ENCODE results near the gene ACOT7.
"Not testable (repeated sequence)": the region's sequence is repeated elsewhere in the genome, so short reads cannot be mapped to it uniquely, and the experiment has no call there.

Gene ACOT7, protein sequence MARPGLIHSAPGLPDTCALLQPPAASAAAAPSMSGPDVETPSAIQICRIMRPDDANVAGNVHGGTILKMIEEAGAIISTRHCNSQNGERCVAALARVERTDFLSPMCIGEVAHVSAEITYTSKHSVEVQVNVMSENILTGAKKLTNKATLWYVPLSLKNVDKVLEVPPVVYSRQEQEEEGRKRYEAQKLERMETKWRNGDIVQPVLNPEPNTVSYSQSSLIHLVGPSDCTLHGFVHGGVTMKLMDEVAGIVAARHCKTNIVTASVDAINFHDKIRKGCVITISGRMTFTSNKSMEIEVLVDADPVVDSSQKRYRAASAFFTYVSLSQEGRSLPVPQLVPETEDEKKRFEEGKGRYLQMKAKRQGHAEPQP

GRCh38 chr1:6393400-6394187 lies at the start of gene ACOT7:
TSS of gene ACOT7 (minus strand) at chr1:6393767. CDS start at chr1:6393399, 368 bp downstream.
- peak within 1 kb of the TSS; percentile 81 for H3K9ac ChIP-seq (ENCODE audit: low read depth, low read length)
- H3K4me1 ChIP-seq (ENCODE audit: insufficient read depth, low read length), result peaks cover 10% of the 10 kb centered on the region

GRCh38 chr1:6441586-6441985 lies 48.0 kb upstream of the ACOT7 start:
- Histone ChIP-seq H3K4me3 (ENCODE audit: low read length) (no peak overlapping the region), H3K27me3 (ENCODE audit: insufficient read depth, low read length) (peaks cover 35% of the 10 kb centered on the region)

More at GRCh38 chr1:6393400-6394187, at the start of gene ACOT7:
- peaks cover 7% of the 10 kb centered on the region; the same call in 1 of the 2 replicates for H3K27me3 ChIP-seq (ENCODE audit: insufficient read depth, low read length)
- H3K9me3 ChIP-seq (ENCODE audit: insufficient read depth, low read depth, low read length), result no peaks in the 10 kb centered on the region
- H3K4me3 ChIP-seq (ENCODE audit: low read length), result peak within 1 kb of the TSS; percentile 78
- H3K27ac ChIP-seq (ENCODE audit: low read length), result no peak within 1 kb of the TSS
- H3K36me3 ChIP-seq (ENCODE audit: insufficient read depth, low read depth, low read length), result no peaks in the 10 kb centered on the region

DNA sequence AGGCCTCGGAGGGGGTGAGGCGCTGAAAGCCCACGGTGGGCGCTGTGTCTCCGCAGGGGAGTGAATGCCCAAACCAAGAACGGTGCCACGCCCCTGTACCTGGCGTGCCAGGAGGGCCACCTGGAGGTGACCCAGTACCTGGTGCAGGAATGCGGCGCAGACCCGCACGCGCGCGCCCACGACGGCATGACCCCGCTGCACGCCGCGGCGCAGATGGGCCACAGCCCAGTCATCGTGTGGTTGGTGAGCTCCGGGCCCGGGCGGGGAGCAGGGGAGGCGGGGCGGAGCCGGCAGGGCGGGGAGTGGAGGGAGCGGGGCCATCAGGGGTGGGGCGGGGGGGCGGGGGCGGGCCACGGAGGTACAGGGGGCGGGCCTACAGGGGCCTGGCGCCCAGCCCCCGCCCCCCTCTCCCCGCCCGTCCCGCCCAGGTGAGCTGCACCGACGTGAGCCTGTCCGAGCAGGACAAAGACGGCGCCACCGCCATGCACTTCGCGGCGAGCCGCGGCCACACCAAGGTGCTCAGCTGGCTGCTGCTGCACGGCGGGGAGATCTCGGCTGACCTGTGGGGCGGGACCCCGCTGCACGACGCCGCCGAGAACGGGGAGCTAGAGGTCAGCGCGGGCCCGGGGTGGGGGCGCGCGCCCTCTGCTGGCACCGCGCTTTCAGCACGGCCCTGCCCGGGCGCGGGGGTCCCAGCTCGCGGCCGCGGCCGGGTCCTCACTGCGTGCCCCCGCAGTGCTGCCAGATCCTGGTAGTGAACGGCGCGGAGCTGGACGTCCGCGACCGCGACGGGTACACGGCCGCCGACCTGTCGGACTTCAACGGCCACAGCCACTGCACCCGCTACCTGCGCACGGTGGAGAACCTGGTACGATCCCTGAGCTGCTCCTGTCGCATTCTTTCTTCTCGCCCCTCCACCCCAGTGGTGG lies 46.9 kb upstream of the ACOT7 start:
- Histone ChIP-seq H3K27ac (ENCODE audit: low read length) (no peak overlapping the region), H3K9ac (ENCODE audit: low read depth, low read length) (no peak overlapping the region), H3K4me1 (ENCODE audit: insufficient read depth, low read length) (no peaks in the 10 kb centered on the region), H3K27me3 (ENCODE audit: insufficient read depth, low read length) (peaks cover 33% of the 10 kb centered on the region), H3K9me3 (ENCODE audit: insufficient read depth, low read depth, low read length) (no peaks in the 10 kb centered on the region), H3K4me3 (ENCODE audit: low read length) (peak overlapping the region; percentile 46; the same call in 1 of the 2 replicates), H3K36me3 (ENCODE audit: insufficient read depth, low read depth, low read length) (no peaks in the 10 kb centered on the region)

More at GRCh38 chr1:6441586-6441985, 48.0 kb upstream of the ACOT7 start:
- Histone ChIP-seq H3K36me3 (ENCODE audit: insufficient read depth, low read depth, low read length) (no peaks in the 10 kb centered on the region), H3K4me1 (ENCODE audit: insufficient read depth, low read length) (peaks cover 1% of the 10 kb centered on the region; the same call in 1 of the 2 replicates), H3K27ac (ENCODE audit: low read length) (no peak overlapping the region), H3K9ac (ENCODE audit: low read depth, low read length) (no peak overlapping the region), H3K9me3 (ENCODE audit: insufficient read depth, low read depth, low read length) (no peaks in the 10 kb centered on the region)

DNA sequence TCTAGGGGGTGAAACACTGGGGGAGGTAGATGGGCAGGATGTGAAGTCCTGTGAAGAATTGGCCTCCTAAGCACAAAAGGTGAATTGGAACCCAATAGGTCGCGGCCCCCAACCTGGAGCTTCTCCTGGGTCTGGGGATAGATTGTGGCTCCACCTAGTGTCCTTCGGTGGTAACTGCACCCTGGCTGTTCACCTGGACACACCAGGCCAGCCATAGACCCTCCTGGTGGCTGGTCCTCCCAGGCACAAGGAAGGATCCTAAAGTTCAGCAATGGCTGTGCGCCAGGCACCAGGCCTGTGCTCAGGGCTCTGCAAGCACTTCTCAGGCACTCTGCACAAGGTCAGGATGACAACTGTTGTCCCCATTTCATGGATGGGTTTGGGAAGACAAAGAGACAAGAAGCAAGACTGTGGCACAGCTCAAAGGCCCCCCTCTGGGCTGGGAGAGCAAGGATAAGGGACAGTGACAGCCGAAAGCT lies 44.5 kb upstream of the ACOT7 start:
- H3K9ac ChIP-seq (ENCODE audit: low read depth, low read length), result no peak overlapping the region
- no peaks in the 10 kb centered on the region for H3K36me3 ChIP-seq (ENCODE audit: insufficient read depth, low read depth, low read length)
- no peak overlapping the region for H3K27ac ChIP-seq (ENCODE audit: low read length)
- no peaks in the 10 kb centered on the region for H3K4me1 ChIP-seq (ENCODE audit: insufficient read depth, low read length)
- H3K4me3 ChIP-seq (ENCODE audit: low read length), result no peak overlapping the region
- no peaks in the 10 kb centered on the region for H3K9me3 ChIP-seq (ENCODE audit: insufficient read depth, low read depth, low read length)
- H3K27me3 ChIP-seq (ENCODE audit: insufficient read depth, low read length), result peaks cover 33% of the 10 kb centered on the region

GRCh38 chr1:6437012-6437700 lies 43.6 kb upstream of the ACOT7 start:
- not testable (repeated sequence) for H3K9ac ChIP-seq (ENCODE audit: low read depth, low read length); H3K9me3 ChIP-seq (ENCODE audit: insufficient read depth, low read depth, low read length); H3K27ac ChIP-seq (ENCODE audit: low read length); H3K36me3 ChIP-seq (ENCODE audit: insufficient read depth, low read depth, low read length); H3K4me1 ChIP-seq (ENCODE audit: insufficient read depth, low read length); H3K4me3 ChIP-seq (ENCODE audit: low read length)
- peaks cover 33% of the 10 kb centered on the region for H3K27me3 ChIP-seq (ENCODE audit: insufficient read depth, low read length)

DNA sequence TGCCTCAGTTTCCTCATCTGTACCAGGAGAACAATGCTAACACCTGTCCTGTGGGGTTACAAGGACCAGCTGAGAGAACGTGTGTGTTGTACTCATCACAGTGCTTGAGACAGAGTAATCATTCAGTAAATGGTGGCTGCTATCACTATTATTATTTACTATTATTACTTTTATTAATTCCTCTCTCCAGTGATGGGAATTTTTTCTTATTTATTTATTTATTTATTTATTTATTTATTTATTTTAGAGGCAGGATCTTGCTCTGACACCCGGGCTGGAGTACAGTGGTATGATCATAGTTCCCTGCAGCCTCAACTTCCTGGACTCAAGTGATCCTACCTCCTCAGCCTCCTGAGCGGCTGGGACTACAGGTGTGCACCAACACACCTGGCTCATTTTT lies 42.7 kb upstream of the ACOT7 start:
- H3K27ac ChIP-seq (ENCODE audit: low read length); H3K9ac ChIP-seq (ENCODE audit: low read depth, low read length); H3K4me3 ChIP-seq (ENCODE audit: low read length); H3K4me1 ChIP-seq (ENCODE audit: insufficient read depth, low read length); H3K9me3 ChIP-seq (ENCODE audit: insufficient read depth, low read depth, low read length); H3K36me3 ChIP-seq (ENCODE audit: insufficient read depth, low read depth, low read length): not testable (repeated sequence)
- H3K27me3 ChIP-seq (ENCODE audit: insufficient read depth, low read length), result peaks cover 25% of the 10 kb centered on the region

DNA sequence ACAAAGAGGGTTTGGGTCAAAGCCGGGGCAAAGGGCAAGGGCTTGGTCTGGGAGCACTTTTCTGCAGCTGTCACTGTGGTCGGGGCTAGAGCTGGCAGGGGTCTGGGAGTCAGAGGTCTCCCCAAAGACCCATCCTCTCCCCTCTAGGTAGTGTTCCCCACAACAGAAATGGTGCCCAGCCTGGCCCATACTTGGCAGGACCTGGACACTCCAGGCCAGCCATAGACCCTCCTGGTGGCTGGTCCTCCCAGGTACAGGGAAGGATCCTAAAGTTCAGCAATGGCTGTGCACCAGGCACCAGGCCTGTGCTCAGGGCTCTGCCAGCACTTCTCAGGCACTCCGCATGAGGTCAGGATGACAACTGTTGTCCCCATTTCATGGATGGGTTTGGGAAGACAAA lies 42.0 kb upstream of the ACOT7 start:
- no peak overlapping the region for H3K9ac ChIP-seq (ENCODE audit: low read depth, low read length)
- peaks cover 25% of the 10 kb centered on the region for H3K27me3 ChIP-seq (ENCODE audit: insufficient read depth, low read length)
- H3K27ac ChIP-seq (ENCODE audit: low read length), result no peak overlapping the region
- H3K4me1 ChIP-seq (ENCODE audit: insufficient read depth, low read length), result no peaks in the 10 kb centered on the region
- H3K4me3 ChIP-seq (ENCODE audit: low read length), result no peak overlapping the region
- no peaks in the 10 kb centered on the region for H3K9me3 ChIP-seq (ENCODE audit: insufficient read depth, low read depth, low read length)
- H3K36me3 ChIP-seq (ENCODE audit: insufficient read depth, low read depth, low read length), result no peaks in the 10 kb centered on the region

- H3K9me3 ChIP-seq (ENCODE audit: insufficient read depth, low read depth, low read length), result no peaks in the 10 kb centered on the region
- H3K27ac ChIP-seq (ENCODE audit: low read length), result no peak overlapping the region
- H3K36me3 ChIP-seq (ENCODE audit: insufficient read depth, low read depth, low read length), result no peaks in the 10 kb centered on the region
- H3K4me3 ChIP-seq (ENCODE audit: low read length), result no peak overlapping the region
- no peak overlapping the region for H3K9ac ChIP-seq (ENCODE audit: low read depth, low read length)
- peaks cover 2% of the 10 kb centered on the region; the same call in 1 of the 2 replicates for H3K4me1 ChIP-seq (ENCODE audit: insufficient read depth, low read length)
- H3K27me3 ChIP-seq (ENCODE audit: insufficient read depth, low read length), result peaks cover 28% of the 10 kb centered on the region
Measured at GRCh38 chr1:6435129-6435528, 41.6 kb upstream of the ACOT7 start.

DNA sequence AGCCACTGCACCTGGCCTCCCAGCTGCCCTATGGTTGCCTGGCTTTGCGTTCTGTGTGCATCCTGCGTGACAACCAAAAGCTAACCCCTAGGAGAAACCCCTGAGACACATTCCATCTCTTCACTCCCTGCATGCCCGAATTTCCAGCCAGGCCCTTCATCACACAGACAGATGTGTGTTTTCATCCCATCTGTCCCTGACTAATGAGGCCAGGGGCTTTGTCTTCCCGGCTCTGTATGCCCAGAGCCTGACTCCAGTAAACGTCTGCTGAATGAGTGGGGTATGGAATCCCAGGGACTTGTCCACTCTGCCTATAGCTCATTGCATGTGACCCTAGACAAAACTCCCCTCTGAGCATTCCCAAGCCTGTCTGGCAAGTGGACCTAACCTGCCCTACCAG lies 40.6 kb upstream of the ACOT7 start:
- Histone ChIP-seq H3K36me3 (ENCODE audit: insufficient read depth, low read depth, low read length) (no peaks in the 10 kb centered on the region), H3K27me3 (ENCODE audit: insufficient read depth, low read length) (peaks cover 23% of the 10 kb centered on the region), H3K4me1 (ENCODE audit: insufficient read depth, low read length) (peaks cover 4% of the 10 kb centered on the region; the same call in 1 of the 2 replicates)

DNA sequence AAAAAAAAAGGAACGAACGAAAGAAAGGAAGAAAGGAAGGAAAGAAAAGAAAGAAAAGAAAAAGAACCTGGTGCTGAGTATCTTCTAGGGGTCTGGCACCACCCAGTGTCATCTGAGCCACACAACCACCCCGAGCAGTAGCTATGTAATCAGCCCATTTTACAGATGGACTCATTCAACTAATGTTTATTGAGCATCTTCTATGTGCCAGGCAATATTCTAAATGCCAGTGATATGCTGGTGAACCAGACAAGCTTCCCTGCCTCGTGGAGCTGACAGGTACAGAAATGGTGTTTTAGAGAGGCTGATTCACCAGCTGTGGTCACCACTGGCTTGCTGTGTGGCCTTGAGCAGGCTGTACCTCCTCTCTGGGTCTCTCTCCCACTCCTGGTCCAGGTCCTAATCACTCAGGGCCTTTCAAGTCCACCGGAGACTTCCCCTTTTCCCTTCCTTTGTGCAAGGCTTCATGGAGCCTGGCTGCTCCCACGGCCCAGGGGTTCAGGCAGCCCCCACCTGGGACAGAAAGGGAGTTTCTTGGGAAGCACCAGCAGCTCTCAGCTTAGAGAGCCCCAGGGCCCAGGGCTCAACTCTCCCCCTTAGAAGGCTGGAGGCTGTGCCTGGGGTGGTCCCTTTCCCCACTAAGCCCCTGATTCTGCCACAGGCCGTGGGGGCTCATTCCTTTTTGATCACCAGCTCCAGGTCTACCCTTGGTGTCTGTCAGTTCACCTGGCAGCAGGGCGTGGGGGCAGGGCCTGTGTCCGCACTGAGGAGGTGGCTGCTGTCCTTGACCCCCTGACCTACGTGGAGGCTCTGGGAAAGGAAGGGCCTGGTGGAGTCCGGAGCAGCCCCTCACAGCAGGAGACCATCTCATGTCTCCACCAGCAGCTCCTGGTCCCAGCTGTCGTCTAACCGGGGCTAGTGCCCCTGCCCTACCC lies 38.3 kb upstream of the ACOT7 start:
- H3K36me3 ChIP-seq (ENCODE audit: insufficient read depth, low read depth, low read length); H3K9me3 ChIP-seq (ENCODE audit: insufficient read depth, low read depth, low read length); H3K4me3 ChIP-seq (ENCODE audit: low read length); H3K9ac ChIP-seq (ENCODE audit: low read depth, low read length); H3K27ac ChIP-seq (ENCODE audit: low read length); H3K4me1 ChIP-seq (ENCODE audit: insufficient read depth, low read length): not testable (repeated sequence)
- H3K27me3 ChIP-seq (ENCODE audit: insufficient read depth, low read length), result peaks cover 26% of the 10 kb centered on the region

More for the DNA sequence above, 40.6 kb upstream of the ACOT7 start:
- no peak overlapping the region for H3K4me3 ChIP-seq (ENCODE audit: low read length)
- no peak overlapping the region for H3K9ac ChIP-seq (ENCODE audit: low read depth, low read length)
- no peaks in the 10 kb centered on the region for H3K9me3 ChIP-seq (ENCODE audit: insufficient read depth, low read depth, low read length)
- no peak overlapping the region for H3K27ac ChIP-seq (ENCODE audit: low read length)

Measured in iPS-20b (cell line).